ENCODE results near the gene SMYD3. TPM values are rescaled to one million over a fixed set of nuclear protein-coding genes. Genes with fewer than 3 reads are reported as not detected.

SMYD3 gene
- total and polyA plus RNA-seq, 2 donors (not counting 3 experiments of a cell fraction or from before 2014, with no cell fraction given) = 16.0 to 32.1 TPM

GRCh38 chr1:245915841-245916240, 591.2 kb downstream of the SMYD3 start:
- CTCF ChIA-PET = no interaction called here
- BruUV-seq (replicated peaks) = no TSS peak

More at GRCh38 chr1:245915841-245916240, 591.2 kb downstream of the SMYD3 start:
- no peak overlapping the region for H3K9ac ChIP-seq (replicated peaks; ENCODE audit: extremely low read depth, insufficient read depth, low read length)
- H3K4me2 ChIP-seq (ENCODE audit: insufficient read depth, low read length) = no peak overlapping the region
- H3K27me3 ChIP-seq (ENCODE audit: control insufficient read depth in 2 of 2, insufficient read depth in 2 of 2, low read length in 2 of 2) = no peaks in the 10 kb centered on the region
- H2AFZ ChIP-seq (ENCODE audit: low read depth, low read length) = no peak overlapping the region
- H3K27ac ChIP-seq (ENCODE audit: insufficient read depth, low read depth, low read length) = no peak overlapping the region
- no peak overlapping the region for H3K4me3 ChIP-seq (replicated peaks in 1 of 3; ENCODE audit: insufficient read depth in 1 of 3, low read depth in 1 of 3, low read length in 3 of 3)
- FAIRE-seq (no peak), DNase-seq (ENCODE audit: low read depth, low spot score) (no peak)
- H3K9me3 ChIP-seq (replicated peaks; ENCODE audit: control insufficient read depth, insufficient read depth, low read length) = no peaks in the 10 kb centered on the region
- no peaks in the 10 kb centered on the region for H4K20me1 ChIP-seq (replicated peaks; ENCODE audit: control insufficient read depth, extremely low read depth, insufficient read depth, low read length)
- no peaks in the 10 kb centered on the region for H3K36me3 ChIP-seq (ENCODE audit: control insufficient read depth in 2 of 2, extremely low read depth in 1 of 2, insufficient read depth in 2 of 2, low read length in 2 of 2)
- no peaks in the 10 kb centered on the region for H3K79me2 ChIP-seq (ENCODE audit: control insufficient read depth, insufficient read depth, low read length)
- dilution Hi-C loops (cut with MboI; ENCODE audit: extremely low pct_ligation_motif_present, low sequenced_read_pairs) = no loop called here
- H3K4me1 ChIP-seq (ENCODE audit: control insufficient read depth, extremely low read depth, insufficient read depth, low read length) = no peaks in the 10 kb centered on the region
- no peak for TF ChIP-seq GATA2 (IDR thresholded peaks at IDR 0.05; ENCODE audit: insufficient read depth, insufficient read length, low read depth, low read length)
- TF ChIP-seq, protein P1, sequence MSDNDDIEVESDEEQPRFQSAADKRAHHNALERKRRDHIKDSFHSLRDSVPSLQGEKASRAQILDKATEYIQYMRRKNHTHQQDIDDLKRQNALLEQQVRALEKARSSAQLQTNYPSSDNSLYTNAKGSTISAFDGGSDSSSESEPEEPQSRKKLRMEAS (IDR thresholded peaks at IDR 0.05; ENCODE audit: insufficient read depth, insufficient read length) = no peak
- TF ChIP-seq, protein P2, sequence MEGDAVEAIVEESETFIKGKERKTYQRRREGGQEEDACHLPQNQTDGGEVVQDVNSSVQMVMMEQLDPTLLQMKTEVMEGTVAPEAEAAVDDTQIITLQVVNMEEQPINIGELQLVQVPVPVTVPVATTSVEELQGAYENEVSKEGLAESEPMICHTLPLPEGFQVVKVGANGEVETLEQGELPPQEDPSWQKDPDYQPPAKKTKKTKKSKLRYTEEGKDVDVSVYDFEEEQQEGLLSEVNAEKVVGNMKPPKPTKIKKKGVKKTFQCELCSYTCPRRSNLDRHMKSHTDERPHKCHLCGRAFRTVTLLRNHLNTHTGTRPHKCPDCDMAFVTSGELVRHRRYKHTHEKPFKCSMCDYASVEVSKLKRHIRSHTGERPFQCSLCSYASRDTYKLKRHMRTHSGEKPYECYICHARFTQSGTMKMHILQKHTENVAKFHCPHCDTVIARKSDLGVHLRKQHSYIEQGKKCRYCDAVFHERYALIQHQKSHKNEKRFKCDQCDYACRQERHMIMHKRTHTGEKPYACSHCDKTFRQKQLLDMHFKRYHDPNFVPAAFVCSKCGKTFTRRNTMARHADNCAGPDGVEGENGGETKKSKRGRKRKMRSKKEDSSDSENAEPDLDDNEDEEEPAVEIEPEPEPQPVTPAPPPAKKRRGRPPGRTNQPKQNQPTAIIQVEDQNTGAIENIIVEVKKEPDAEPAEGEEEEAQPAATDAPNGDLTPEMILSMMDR (IDR thresholded peaks at IDR 0.05; ENCODE audit: extremely low read depth in 1 of 2, insufficient read depth in 1 of 2, low read depth in 1 of 2, low read length in 2 of 2) = no peak
- TF ChIP-seq MYC (IDR thresholded peaks at IDR 0.05; ENCODE audit: low read depth, low read length) = no peak
- no peak for TF ChIP-seq POLR2AphosphoS5 (IDR thresholded peaks at IDR 0.05; ENCODE audit: insufficient read depth, low read depth, low read length)
- no peak for TF ChIP-seq FOS (IDR thresholded peaks at IDR 0.05; ENCODE audit: borderline replicate concordance, insufficient read depth, low read length)
- TF ChIP-seq EZH2 (IDR thresholded peaks at IDR 0.05; ENCODE audit: borderline replicate concordance, low read depth, low read length, severe bottlenecking) = no peak
- no peak for TF ChIP-seq POLR2A (IDR thresholded peaks at IDR 0.05; ENCODE audit: low read depth, low read length)
- no peak for TF ChIP-seq JUN (IDR thresholded peaks at IDR 0.05; ENCODE audit: borderline replicate concordance, insufficient read depth, insufficient read length, low read depth)
- POLR2A ChIA-PET = no interaction called here
- intact Hi-C loops (cut with micrococcal nuclease) = no loop called here
- H3K9me1 ChIP-seq (replicated peaks; ENCODE audit: control insufficient read depth, extremely low read depth, insufficient read depth, low read length) = no peaks in the 10 kb centered on the region
